ENCODE measurements around the gene S100A9.

DNA sequence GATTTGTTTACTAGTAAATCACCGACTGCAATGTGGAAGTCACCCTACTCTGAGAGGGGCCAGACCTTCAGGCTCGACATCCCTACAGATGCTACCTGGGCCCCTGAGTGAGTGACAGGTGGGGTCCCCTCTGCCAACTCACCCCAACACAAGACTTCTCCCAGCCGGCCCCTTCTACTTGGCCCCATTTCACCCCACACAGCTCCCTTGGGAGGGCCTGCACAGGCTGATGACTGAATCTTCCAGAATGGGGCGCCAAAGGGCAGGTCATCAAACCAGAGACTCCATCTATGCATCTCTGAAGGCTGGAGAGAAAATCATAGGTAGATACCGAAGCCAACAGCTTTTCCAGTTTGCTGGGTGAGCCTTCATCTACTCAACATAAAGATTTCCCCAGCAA lies 42.6 kb downstream of the S100A9 start:
- TF ChIP-seq, protein P1, sequence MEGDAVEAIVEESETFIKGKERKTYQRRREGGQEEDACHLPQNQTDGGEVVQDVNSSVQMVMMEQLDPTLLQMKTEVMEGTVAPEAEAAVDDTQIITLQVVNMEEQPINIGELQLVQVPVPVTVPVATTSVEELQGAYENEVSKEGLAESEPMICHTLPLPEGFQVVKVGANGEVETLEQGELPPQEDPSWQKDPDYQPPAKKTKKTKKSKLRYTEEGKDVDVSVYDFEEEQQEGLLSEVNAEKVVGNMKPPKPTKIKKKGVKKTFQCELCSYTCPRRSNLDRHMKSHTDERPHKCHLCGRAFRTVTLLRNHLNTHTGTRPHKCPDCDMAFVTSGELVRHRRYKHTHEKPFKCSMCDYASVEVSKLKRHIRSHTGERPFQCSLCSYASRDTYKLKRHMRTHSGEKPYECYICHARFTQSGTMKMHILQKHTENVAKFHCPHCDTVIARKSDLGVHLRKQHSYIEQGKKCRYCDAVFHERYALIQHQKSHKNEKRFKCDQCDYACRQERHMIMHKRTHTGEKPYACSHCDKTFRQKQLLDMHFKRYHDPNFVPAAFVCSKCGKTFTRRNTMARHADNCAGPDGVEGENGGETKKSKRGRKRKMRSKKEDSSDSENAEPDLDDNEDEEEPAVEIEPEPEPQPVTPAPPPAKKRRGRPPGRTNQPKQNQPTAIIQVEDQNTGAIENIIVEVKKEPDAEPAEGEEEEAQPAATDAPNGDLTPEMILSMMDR (conservative IDR thresholded peaks at IDR 0.05; ENCODE audit: low read depth, low read length) = peak; percentile 41; the same call in 1 of the 2 replicates
- no peak for TF ChIP-seq EZH2phosphoT487 (IDR thresholded peaks at IDR 0.05; ENCODE audit: borderline replicate concordance, low read length)
